ENCODE measurements around the gene KIAA1958.
A peak's percentile ranks its signal among the peaks of the same experiment; 100 is the strongest.

The KIAA1958 gene, protein sequence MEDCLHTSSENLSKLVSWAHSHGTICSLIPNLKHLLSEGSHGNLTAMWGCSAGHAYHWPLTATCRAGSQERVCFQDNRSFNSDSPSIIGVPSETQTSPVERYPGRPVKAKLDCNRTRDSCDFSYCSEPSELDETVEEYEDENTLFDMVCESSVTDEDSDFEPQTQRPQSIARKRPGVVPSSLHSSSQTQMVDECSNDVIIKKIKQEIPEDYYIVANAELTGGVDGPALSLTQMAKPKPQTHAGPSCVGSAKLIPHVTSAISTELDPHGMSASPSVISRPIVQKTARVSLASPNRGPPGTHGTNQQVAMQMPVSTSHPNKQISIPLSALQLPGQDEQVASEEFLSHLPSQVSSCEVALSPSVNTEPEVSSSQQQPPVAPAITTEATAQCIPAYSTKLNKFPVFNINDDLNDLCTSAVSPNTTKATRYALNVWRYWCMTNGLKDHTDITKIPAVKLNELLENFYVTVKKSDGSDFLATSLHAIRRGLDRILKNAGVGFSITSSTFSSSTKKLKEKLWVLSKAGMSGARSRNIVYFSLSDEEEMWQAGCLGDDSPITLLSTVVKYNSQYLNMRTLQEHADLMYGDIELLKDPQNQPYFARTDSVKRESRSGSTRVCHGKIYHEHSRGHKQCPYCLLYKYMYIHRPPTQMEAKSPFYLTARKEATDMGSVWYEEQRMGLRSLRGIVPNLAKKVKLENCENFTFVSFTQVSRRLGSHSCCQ

DNA sequence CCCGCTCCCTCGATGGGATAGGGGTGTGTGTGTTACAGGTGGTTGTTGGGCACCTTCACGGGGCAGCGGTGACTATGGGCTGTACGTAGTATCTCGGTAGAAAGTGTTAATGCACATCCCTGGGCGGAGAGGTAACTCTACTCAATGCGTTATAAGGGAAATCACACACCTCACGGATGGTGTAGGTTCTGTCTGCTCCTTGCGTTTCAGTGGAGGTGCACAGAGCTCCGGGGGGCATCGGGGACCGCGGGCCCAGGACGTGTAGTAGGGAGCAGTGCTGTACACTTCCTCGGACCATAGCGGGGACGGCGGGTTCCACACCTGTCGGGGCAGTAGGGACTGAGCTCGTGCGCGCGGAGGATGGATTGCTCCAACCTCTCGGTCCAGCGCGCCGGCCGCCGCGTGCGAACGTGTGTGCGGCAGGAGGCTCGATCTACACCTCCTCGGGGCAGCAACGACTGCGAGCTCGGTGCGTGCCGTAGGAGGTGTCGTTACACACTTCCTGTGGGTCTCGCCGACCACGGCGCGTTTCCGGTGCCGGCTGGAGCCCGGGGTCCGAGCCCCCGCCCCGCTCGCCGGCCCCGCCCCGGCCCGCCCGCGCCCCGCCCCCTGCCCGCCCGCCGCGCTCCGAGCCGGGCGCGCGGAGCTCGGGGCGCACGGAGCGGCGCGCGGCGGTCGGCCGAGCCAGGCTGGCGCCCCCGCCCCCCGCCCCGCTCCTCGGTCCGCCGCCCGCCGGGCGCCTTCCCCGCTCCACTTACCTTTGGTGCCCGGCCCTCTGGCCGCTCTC lies at the start of gene KIAA1958:
Gene KIAA1958, plus strand, starts transcription at position 607 of the 787 bp plus-strand sequence. CDS start 87,254 bp downstream, outside the sequence.
- TF ChIP-seq CTCF (IDR thresholded peaks at IDR 0.05; ENCODE audit: insufficient read depth, low read length, poor library complexity, severe bottlenecking) = no peak
- Histone ChIP-seq H3K4me3 (replicated peaks; ENCODE audit: low read depth, low read length) (peak within 1 kb of the TSS; percentile 94), H3K36me3 (ENCODE audit: control insufficient read depth, insufficient read depth, low read length) (no peaks in the 10 kb centered on the region), H3K27me3 (replicated peaks; ENCODE audit: control insufficient read depth, insufficient read depth, low read length) (no peaks in the 10 kb centered on the region)
- peak; percentile 87 for DNase-seq (ENCODE audit: extremely low read depth, insufficient read length)

DNA sequence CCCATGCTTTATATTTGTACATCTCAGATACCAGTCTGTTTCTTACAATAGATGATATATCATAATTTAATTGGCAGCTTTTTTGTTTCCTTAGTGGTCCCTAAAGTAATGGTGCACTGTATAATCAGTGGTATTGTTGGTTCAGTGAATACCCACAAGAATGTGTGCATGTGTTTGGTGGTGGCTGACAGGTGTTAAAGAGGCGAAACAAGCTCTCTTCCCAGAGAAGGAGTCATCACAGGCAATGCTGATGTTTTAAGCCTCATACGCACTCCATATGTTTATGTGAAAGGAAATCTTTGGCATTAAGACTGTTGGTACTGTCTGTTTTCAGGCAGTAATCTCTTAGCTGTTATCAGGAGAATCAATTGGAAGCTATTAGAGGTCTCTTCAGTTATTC lies 49.2 kb upstream of the KIAA1958 start:
- Histone ChIP-seq H3K4me3 (replicated peaks; ENCODE audit: low read depth, low read length) (no peak overlapping the region), H3K36me3 (ENCODE audit: control insufficient read depth, insufficient read depth, low read length) (no peaks in the 10 kb centered on the region; the same call in 1 of the 2 replicates), H3K27me3 (replicated peaks; ENCODE audit: control insufficient read depth, insufficient read depth, low read length) (no peaks in the 10 kb centered on the region)
- no peak for TF ChIP-seq CTCF (IDR thresholded peaks at IDR 0.05; ENCODE audit: insufficient read depth, low read length, poor library complexity, severe bottlenecking)
- no peak for DNase-seq (ENCODE audit: extremely low read depth, insufficient read length)

GRCh38 chr9:112439171-112439570 lies 47.5 kb upstream of the KIAA1958 start:
- Histone ChIP-seq H3K27me3 (replicated peaks; ENCODE audit: control insufficient read depth, insufficient read depth, low read length) (no peaks in the 10 kb centered on the region), H3K4me3 (replicated peaks; ENCODE audit: low read depth, low read length) (no peak overlapping the region), H3K36me3 (ENCODE audit: control insufficient read depth, insufficient read depth, low read length) (no peaks in the 10 kb centered on the region; the same call in 1 of the 2 replicates)
- no peak for DNase-seq (ENCODE audit: extremely low read depth, insufficient read length)
- TF ChIP-seq CTCF (IDR thresholded peaks at IDR 0.05; ENCODE audit: insufficient read depth, low read length, poor library complexity, severe bottlenecking) = no peak

GRCh38 chr9:112439825-112440224 lies 46.8 kb upstream of the KIAA1958 start:
- Histone ChIP-seq H3K36me3 (ENCODE audit: control insufficient read depth, insufficient read depth, low read length) (no peaks in the 10 kb centered on the region; the same call in 1 of the 2 replicates), H3K27me3 (replicated peaks; ENCODE audit: control insufficient read depth, insufficient read depth, low read length) (no peaks in the 10 kb centered on the region), H3K4me3 (replicated peaks; ENCODE audit: low read depth, low read length) (no peak overlapping the region)
- DNase-seq (ENCODE audit: extremely low read depth, insufficient read length) = no peak
- no peak for TF ChIP-seq CTCF (IDR thresholded peaks at IDR 0.05; ENCODE audit: insufficient read depth, low read length, poor library complexity, severe bottlenecking)

DNA sequence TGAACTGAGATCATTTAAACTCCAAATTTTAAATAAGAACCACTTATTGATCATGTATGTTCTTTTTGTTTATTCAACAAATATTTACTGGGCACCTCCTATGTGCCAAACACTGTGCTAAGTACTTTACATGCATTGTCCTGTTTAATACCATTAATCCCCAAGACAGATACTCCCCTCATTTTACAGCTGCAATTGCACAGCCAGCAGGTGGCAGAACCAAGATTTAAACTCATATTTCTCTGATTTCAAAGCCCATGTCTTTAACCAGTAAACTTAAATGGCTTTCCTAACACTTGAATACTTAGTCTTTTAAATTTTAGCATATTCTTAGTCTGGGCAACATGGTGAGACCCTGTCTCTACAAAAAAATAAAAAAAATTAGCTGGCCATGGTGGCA lies 43.4 kb upstream of the KIAA1958 start:
- TF ChIP-seq CTCF (IDR thresholded peaks at IDR 0.05; ENCODE audit: insufficient read depth, low read length, poor library complexity, severe bottlenecking) = peak; percentile 56
- no peak for DNase-seq (ENCODE audit: extremely low read depth, insufficient read length)
- Histone ChIP-seq H3K27me3 (replicated peaks; ENCODE audit: control insufficient read depth, insufficient read depth, low read length) (no peaks in the 10 kb centered on the region), H3K4me3 (replicated peaks; ENCODE audit: low read depth, low read length) (no peak overlapping the region), H3K36me3 (ENCODE audit: control insufficient read depth, insufficient read depth, low read length) (no peaks in the 10 kb centered on the region; the same call in 1 of the 2 replicates)

Measured in GM06990 (cell line).